ENCODE data around the gene KRT83.

KRT83 gene

DNA sequence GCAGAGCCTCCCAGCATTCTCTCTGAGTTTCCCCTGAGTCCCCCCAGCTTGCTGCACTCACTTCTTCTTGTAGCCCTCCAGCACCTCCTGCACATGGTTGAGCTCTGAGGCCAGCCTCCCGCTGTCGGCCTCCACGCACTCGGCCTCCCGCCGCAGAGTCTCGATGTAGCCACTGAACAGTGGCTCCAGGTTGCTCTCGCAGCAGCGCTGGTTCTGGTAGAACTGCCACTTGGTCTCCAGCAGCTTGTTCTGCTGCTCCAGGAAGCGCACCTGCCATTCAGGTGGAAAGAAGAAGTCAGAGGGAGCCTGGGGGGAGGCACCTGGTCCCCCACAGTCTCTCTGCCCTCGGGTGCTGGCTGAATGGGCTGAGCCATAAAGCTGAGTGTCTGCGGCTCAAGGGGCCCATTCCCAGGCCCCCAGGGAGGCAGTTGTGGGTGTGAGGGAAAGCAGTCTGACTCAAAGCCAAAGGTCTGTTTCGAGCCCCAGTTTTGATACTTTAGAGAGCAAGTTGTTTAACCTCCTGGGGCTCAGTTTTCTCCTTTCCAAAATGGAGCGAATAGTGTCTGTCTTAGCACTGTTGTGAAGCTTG, 43.8 kb upstream of the KRT83 start:
- DNase-seq (ENCODE audit: low read depth) = no peak
- H3K4me3 ChIP-seq (ENCODE audit: low read depth, low read length) = no peak overlapping the region
- TF ChIP-seq, protein P1, sequence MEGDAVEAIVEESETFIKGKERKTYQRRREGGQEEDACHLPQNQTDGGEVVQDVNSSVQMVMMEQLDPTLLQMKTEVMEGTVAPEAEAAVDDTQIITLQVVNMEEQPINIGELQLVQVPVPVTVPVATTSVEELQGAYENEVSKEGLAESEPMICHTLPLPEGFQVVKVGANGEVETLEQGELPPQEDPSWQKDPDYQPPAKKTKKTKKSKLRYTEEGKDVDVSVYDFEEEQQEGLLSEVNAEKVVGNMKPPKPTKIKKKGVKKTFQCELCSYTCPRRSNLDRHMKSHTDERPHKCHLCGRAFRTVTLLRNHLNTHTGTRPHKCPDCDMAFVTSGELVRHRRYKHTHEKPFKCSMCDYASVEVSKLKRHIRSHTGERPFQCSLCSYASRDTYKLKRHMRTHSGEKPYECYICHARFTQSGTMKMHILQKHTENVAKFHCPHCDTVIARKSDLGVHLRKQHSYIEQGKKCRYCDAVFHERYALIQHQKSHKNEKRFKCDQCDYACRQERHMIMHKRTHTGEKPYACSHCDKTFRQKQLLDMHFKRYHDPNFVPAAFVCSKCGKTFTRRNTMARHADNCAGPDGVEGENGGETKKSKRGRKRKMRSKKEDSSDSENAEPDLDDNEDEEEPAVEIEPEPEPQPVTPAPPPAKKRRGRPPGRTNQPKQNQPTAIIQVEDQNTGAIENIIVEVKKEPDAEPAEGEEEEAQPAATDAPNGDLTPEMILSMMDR (IDR thresholded peaks at IDR 0.05; ENCODE audit: low read depth, low read length, missing control alignments) = no peak

- no peak for DNase-seq (ENCODE audit: low read depth)
- TF ChIP-seq, protein P1 (IDR thresholded peaks at IDR 0.05; ENCODE audit: low read depth, low read length, missing control alignments) = no peak
Observed at GRCh38 chr12:52364061-52364460, 42.9 kb upstream of the KRT83 start.

GRCh38 chr12:52363111-52363679, 42.0 kb upstream of the KRT83 start:
- DNase-seq (ENCODE audit: low read depth) = no peak
- TF ChIP-seq, protein P1 (IDR thresholded peaks at IDR 0.05; ENCODE audit: low read depth, low read length, missing control alignments) = no peak

More at GRCh38 chr12:52364061-52364460, 42.9 kb upstream of the KRT83 start:
- H3K4me3 ChIP-seq (ENCODE audit: low read depth, low read length) = no peak overlapping the region

DNA sequence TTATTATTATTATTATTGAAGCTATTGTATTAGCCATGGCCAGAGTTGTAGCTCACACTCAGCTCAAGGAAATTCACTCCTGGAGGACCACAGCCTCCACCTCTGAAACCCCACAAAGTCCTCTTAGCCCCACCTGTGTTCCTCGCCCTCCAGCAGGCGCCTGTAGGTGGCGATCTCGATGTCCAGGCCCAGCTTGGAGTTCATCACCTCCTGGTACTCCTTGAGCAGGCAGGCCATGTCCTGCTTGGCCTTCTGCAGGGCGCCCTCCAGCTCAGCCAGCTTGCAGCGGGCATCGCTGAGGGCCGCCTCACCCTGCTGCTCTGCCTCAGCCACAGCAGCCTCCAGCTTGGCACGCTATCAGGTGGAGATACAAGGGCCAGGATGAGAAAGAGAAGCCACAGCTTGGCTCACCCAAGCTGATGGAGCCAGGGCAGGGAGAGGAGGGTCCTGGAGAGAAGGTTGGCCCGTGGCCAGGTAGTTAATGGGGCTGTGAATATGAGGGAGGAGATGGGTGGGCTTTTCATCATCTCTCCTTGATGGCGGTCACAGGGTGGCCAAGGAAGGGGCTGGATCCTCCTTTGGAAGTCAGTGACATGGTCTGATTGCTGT, 41.0 kb upstream of the KRT83 start:
- TF ChIP-seq, protein P1 (IDR thresholded peaks at IDR 0.05; ENCODE audit: low read depth, low read length, missing control alignments) = peak; percentile 46
- H3K4me3 ChIP-seq (ENCODE audit: low read depth, low read length) = no peak overlapping the region
- no peak for DNase-seq (ENCODE audit: low read depth)

More at GRCh38 chr12:52363111-52363679, 42.0 kb upstream of the KRT83 start:
- no peak overlapping the region for H3K4me3 ChIP-seq (ENCODE audit: low read depth, low read length)

DNA sequence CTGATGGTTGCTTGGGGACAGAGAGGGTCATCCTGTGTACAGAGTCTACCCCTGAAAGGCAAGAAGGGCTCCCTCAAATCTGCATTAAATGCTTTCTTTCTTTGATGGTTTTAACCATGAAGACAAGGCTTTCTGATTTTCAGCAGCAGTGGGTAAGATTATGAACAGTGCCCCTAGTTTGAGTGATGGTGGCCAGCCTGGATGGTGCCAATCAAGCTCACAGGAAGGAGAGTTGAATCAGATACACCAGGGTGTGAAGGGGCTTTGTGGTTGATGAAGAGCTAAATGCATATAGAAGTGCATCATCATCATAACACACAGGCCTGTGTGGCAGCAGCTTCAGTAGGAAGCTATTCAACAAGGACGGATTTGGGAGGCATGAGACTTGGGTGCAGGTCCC, 40.4 kb upstream of the KRT83 start:
- TF ChIP-seq, protein P1 (IDR thresholded peaks at IDR 0.05; ENCODE audit: low read depth, low read length, missing control alignments) = no peak
- no peak overlapping the region for H3K4me3 ChIP-seq (ENCODE audit: low read depth, low read length)
- DNase-seq (ENCODE audit: low read depth) = no peak

GRCh38 chr12:52360663-52361271, 39.6 kb upstream of the KRT83 start:
- no peak overlapping the region for H3K4me3 ChIP-seq (ENCODE audit: low read depth, low read length)
- TF ChIP-seq, protein P1 (IDR thresholded peaks at IDR 0.05; ENCODE audit: low read depth, low read length, missing control alignments) = no peak
- DNase-seq (ENCODE audit: low read depth) = no peak
